SK-N-MC (cell line): Measurements from ENCODE around the gene ABHD15.
"Not testable (repeated sequence)": the region's sequence is repeated elsewhere in the genome, so short reads cannot be mapped to it uniquely, and the experiment has no call there.

Experiments
- DNase-seq: peaks from one replicate; pipeline ENCODE4 v3.0.0-alpha.2; 2011; ENCODE audit warnings: low read depth, low spot score
- H3K27ac ChIP-seq: fragments of 200-600 bp; sonication (generic); 2 replicates; pipeline ENCODE4 v1.5.1; 2016; ENCODE audit warnings: mixed run types
- H3K36me3 ChIP-seq: fragments of 200-600 bp; sonication (generic); 2 replicates; pipeline ENCODE4 v1.6.1; 2017; ENCODE audit warnings: antibody characterized with exemption, low read length, mixed read lengths; ENCODE audit not compliant: insufficient read depth
- H3K4me3 ChIP-seq: fragments of 200-600 bp; sonication (generic); 2 replicates; pipeline ENCODE4 v1.5.1; 2016
- H3K9ac ChIP-seq: fragments of 200-600 bp; sonication (generic); 2 replicates; pipeline ENCODE4 v1.8.0; 2017; ENCODE audit warnings: mixed run types, mixed read lengths; ENCODE audit not compliant: insufficient read length
- H3K9me3 ChIP-seq: fragments of 200-600 bp; sonication (generic); 2 replicates; pipeline ENCODE4 v1.6.1; 2017; ENCODE audit warnings: low read depth, mild to moderate bottlenecking, antibody characterized with exemption, low read length, moderate library complexity, mixed read lengths
- EZH2 ChIP-seq: fragments of 200-600 bp; sonication (generic); IDR thresholded peaks from one replicate; pipeline ENCODE4 v1.6.1; 2017; ENCODE audit warnings: antibody characterized with exemption
- FOXP2 ChIP-seq: optimal IDR thresholded peaks from 2 replicates; pipeline ENCODE3; 2011; ENCODE audit warnings: mild to moderate bottlenecking, moderate library complexity; ENCODE audit not compliant: insufficient read depth; ENCODE audit errors: extremely low read length, control extremely low read depth
- POLR2AphosphoS5 ChIP-seq: IDR thresholded peaks from 2 replicates; pipeline ENCODE4 v1.6.1; 2012; ENCODE audit warnings: mild to moderate bottlenecking, low read depth, low read length, borderline replicate concordance

The ABHD15 gene

GRCh38 chr17:29567554-29568330 is 905 bp upstream of the ABHD15 start:
- Histone ChIP-seq H3K9ac (peak overlapping the region; percentile 65), H3K9me3 (no peaks in the 10 kb centered on the region), H3K36me3 (no peaks in the 10 kb centered on the region), H3K4me3 (peak overlapping the region; percentile 98), H3K27ac (peak overlapping the region; percentile 57; the same call in 1 of the 2 replicates)
- TF ChIP-seq EZH2 (no peak), POLR2AphosphoS5 (no peak), FOXP2 (no peak)
- no peak for DNase-seq

- TF ChIP-seq POLR2AphosphoS5 (no peak), FOXP2 (no peak), EZH2 (no peak)
- Histone ChIP-seq H3K27ac (no peak overlapping the region), H3K9me3 (no peaks in the 10 kb centered on the region), H3K36me3 (no peaks in the 10 kb centered on the region), H3K4me3 (peak overlapping the region; percentile 98), H3K9ac (no peak overlapping the region)
- no peak for DNase-seq
Measured at GRCh38 chr17:29567304-29567553, 392 bp upstream of the ABHD15 start.

GRCh38 chr17:29565643-29566472 is 979 bp downstream of the ABHD15 start:
- no peak overlapping the region for H3K27ac ChIP-seq
- TF ChIP-seq EZH2 (no peak), FOXP2 (no peak), POLR2AphosphoS5 (no peak)
- H3K4me3 ChIP-seq, result no peak overlapping the region
- no peaks in the 10 kb centered on the region for H3K36me3 ChIP-seq
- no peak overlapping the region for H3K9ac ChIP-seq
- no peak for DNase-seq
- H3K9me3 ChIP-seq, result no peaks in the 10 kb centered on the region

- H3K36me3 ChIP-seq, result no peaks in the 10 kb centered on the region
- TF ChIP-seq POLR2AphosphoS5 (no peak), FOXP2 (no peak), EZH2 (no peak)
- H3K9ac ChIP-seq, result no peak overlapping the region
- H3K9me3 ChIP-seq, result no peaks in the 10 kb centered on the region
- no peak for DNase-seq
- no peak overlapping the region for H3K27ac ChIP-seq
- no peak overlapping the region for H3K4me3 ChIP-seq
Measured at GRCh38 chr17:29563816-29564215, 3.0 kb downstream of the ABHD15 start.

- Histone ChIP-seq H3K9ac (no peak overlapping the region), H3K4me3 (no peak overlapping the region), H3K36me3 (no peaks in the 10 kb centered on the region), H3K9me3 (no peaks in the 10 kb centered on the region), H3K27ac (no peak overlapping the region)
- no peak for DNase-seq
- TF ChIP-seq POLR2AphosphoS5 (no peak), EZH2 (no peak), FOXP2 (no peak)
Measured at GRCh38 chr17:29562615-29563014, 4.2 kb downstream of the ABHD15 start.

- Histone ChIP-seq H3K9ac (no peak overlapping the region), H3K36me3 (no peaks in the 10 kb centered on the region), H3K27ac (no peak overlapping the region), H3K4me3 (no peak overlapping the region), H3K9me3 (no peaks in the 10 kb centered on the region)
- DNase-seq, result no peak
- TF ChIP-seq POLR2AphosphoS5, result no peak
- no peak for TF ChIP-seq EZH2
- no peak for TF ChIP-seq FOXP2
Measured at GRCh38 chr17:29561554-29562517, 5.0 kb downstream of the ABHD15 start.

- Histone ChIP-seq H3K9me3 (no peaks in the 10 kb centered on the region), H3K36me3 (no peaks in the 10 kb centered on the region), H3K9ac (no peak overlapping the region), H3K4me3 (no peak overlapping the region), H3K27ac (no peak overlapping the region)
- no peak for TF ChIP-seq POLR2AphosphoS5
- TF ChIP-seq EZH2, result no peak
- no peak for TF ChIP-seq FOXP2
- DNase-seq, result no peak
Measured at GRCh38 chr17:29560316-29560715, 6.5 kb downstream of the ABHD15 start.

- DNase-seq, result no peak
- no peak for TF ChIP-seq EZH2
- no peak for TF ChIP-seq POLR2AphosphoS5
- TF ChIP-seq FOXP2, result no peak
- Histone ChIP-seq H3K27ac (no peak overlapping the region), H3K9ac (no peak overlapping the region), H3K9me3 (no peaks in the 10 kb centered on the region), H3K4me3 (no peak overlapping the region), H3K36me3 (no peaks in the 10 kb centered on the region)
Measured at GRCh38 chr17:29559640-29560039, 7.2 kb downstream of the ABHD15 start.

- H3K27ac ChIP-seq, H3K4me3 ChIP-seq, DNase-seq, H3K36me3 ChIP-seq, H3K9ac ChIP-seq, H3K9me3 ChIP-seq: not testable (repeated sequence)
Measured at GRCh38 chr17:29558139-29558538, 8.7 kb downstream of the ABHD15 start.
